DND-41 (cell line): Measurements from ENCODE around the gene RNFT1.

Source experiments
- CTCF ChIP-seq: IDR thresholded peaks from 2 replicates; pipeline ENCODE4 v1.5.1; 2012; ENCODE audit warnings: borderline replicate concordance, low read length, moderate library complexity, mild to moderate bottlenecking; ENCODE audit not compliant: poor library complexity, severe bottlenecking; ENCODE audit errors: extremely low read depth
- EZH2 ChIP-seq: IDR thresholded peaks from 3 replicates; pipeline ENCODE4 v1.6.1; 2012; ENCODE audit warnings: borderline replicate concordance, low read depth, mild to moderate bottlenecking, moderate library complexity, low read length, inconsistent platforms; ENCODE audit not compliant: severe bottlenecking

GRCh38 chr17:59963738-59964481 lies 630 bp downstream of the RNFT1 start:
- TF ChIP-seq CTCF (no peak), EZH2 (no peak)
